Omental fat pad (tissue), 4 donors: Measurements from ENCODE around the gene SFXN1. TPM values are rescaled to one million over a fixed set of nuclear protein-coding genes. Genes with fewer than 3 reads are reported as not detected.
"Not testable (repeated sequence)": the region's sequence is repeated elsewhere in the genome, so short reads cannot be mapped to it uniquely, and the experiment has no call there.

ENCODE experiments used
- ATAC-seq: fragments of 150-250 bp; one replicate; pipeline ENCODE4 v1.9.1; 2016; ENCODE audit warnings: mild to moderate bottlenecking, moderate library complexity; ENCODE audit not compliant: low FRiP score
- DNase-seq: peaks from one replicate; pipeline ENCODE4 v3.0.0-alpha.2; 2019; ENCODE audit warnings: low spot score
- total RNA-seq, 4 donors: library from RNA; depleted of rRNA; stranded (reverse); fragments of >200 nt; gene quantifications; one replicate each; pipeline ENCODE4 v1.1.0, GENCODE V29; 2016
- TF ChIP-seq, protein P1 (sequence below), 3 donors: fragments of 450-650 bp; IDR thresholded peaks; one replicate each; pipeline ENCODE4 v1.5.1; 2016 to 2017; ENCODE audit warnings: antibody characterized with exemption in 3 of 3, mild to moderate bottlenecking in 3 of 3, moderate library complexity in 2 of 3

Gene SFXN1
- total RNA-seq, 4 donors from 2014 or later, result 18.8 to 32.6 (median 23.7) TPM

- TF ChIP-seq, protein P1, sequence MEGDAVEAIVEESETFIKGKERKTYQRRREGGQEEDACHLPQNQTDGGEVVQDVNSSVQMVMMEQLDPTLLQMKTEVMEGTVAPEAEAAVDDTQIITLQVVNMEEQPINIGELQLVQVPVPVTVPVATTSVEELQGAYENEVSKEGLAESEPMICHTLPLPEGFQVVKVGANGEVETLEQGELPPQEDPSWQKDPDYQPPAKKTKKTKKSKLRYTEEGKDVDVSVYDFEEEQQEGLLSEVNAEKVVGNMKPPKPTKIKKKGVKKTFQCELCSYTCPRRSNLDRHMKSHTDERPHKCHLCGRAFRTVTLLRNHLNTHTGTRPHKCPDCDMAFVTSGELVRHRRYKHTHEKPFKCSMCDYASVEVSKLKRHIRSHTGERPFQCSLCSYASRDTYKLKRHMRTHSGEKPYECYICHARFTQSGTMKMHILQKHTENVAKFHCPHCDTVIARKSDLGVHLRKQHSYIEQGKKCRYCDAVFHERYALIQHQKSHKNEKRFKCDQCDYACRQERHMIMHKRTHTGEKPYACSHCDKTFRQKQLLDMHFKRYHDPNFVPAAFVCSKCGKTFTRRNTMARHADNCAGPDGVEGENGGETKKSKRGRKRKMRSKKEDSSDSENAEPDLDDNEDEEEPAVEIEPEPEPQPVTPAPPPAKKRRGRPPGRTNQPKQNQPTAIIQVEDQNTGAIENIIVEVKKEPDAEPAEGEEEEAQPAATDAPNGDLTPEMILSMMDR (IDR thresholded peaks at IDR 0.05), result no peak
- ATAC-seq, result no peak
Measured at GRCh38 chr5:175444905-175445456, 33.4 kb upstream of the SFXN1 start.

DNA sequence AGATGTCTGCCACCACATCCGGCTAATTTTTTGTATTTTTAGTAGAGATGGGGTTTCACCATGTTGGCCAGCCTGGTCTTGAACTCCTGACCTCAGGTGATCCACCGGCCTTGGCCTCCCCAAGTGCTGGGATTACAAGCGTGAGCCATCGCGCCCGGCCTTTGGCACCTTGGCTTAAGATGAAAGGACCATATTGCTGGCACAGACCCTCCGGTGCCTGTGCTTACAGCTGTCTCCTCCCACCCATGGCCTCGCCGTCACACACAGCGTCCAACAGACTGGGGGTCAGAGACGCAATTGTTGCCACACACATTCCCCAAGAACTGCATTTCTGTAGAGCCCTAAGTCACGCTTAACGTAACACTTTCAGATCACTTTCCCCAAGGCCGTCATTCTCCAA, 32.0 kb upstream of the SFXN1 start:
- not testable (repeated sequence) for DNase-seq, ATAC-seq

More at GRCh38 chr5:175444905-175445456, 33.4 kb upstream of the SFXN1 start:
- DNase-seq, result no peak

DNA sequence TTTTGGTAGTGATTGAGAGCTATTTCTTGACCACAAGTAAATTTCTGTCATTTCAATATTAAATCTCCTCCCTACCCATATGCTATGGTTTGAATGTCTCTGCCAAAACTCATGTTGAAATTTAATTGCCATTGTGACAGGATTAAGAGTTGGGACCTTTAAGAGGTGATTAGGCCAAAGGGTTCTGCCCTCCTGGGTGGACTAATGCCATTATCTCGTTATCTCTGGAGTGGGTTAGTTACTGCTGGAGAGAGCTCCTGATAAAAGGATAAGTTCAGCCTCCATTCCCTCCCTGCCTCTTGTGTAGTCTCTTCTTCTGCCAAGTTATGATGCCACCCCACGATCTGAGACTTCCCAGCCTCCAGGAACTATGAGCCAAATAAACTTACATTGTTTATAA, 30.8 kb upstream of the SFXN1 start:
- DNase-seq (no peak), ATAC-seq (no peak)
- TF ChIP-seq, protein P1 (IDR thresholded peaks at IDR 0.05), result no peak

DNA sequence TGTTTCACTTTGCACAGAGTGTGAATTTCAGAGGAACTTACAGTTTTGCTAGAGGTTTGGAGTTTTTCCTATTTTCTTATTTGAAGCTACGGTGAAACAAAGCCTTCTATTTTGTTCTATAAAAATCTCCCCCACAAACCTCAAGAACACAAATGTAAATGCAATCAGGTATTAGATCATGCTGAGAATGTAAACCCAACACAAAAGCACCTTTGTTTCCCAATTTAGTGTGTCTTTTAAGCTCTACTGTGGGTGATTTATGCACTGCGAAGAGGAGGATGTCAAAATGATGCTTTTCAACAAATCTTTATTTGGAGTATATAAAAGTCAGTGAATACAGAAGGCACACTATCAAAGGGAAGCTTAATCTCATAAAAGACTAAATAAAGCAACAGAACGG, 30.1 kb upstream of the SFXN1 start:
- no peak for DNase-seq
- ATAC-seq, result no peak
- TF ChIP-seq, protein P1 (IDR thresholded peaks at IDR 0.05), result no peak

GRCh38 chr5:175452166-175452565, 26.2 kb upstream of the SFXN1 start:
- ATAC-seq (no peak), DNase-seq (no peak)
- TF ChIP-seq, protein P1 (IDR thresholded peaks at IDR 0.05), result no peak

DNA sequence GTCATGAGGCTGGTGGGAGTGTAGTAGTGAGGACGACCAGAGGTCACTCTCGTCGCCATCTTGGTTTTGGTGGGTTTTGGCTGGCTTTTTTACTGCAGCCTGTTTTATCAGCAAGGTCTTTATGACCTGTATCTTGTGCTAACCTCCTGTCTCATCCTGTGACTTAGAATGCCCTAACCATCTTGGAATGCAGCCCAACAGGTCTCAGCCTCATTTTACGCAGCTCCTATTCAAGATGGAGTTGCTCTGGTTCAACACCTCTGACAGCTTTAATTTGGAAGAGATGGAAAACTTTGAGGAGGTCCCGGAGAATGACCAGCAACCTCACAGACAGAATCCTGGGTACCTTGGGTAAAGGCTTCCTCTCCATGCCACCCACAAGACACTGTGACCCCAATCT, 24.0 kb upstream of the SFXN1 start:
- DNase-seq, ATAC-seq: not testable (repeated sequence)

GRCh38 chr5:175456105-175456742, 22.1 kb upstream of the SFXN1 start:
- TF ChIP-seq, protein P1 (IDR thresholded peaks at IDR 0.05), result no peak
- DNase-seq (no peak), ATAC-seq (no peak)

GRCh38 chr5:175457466-175457865, 20.9 kb upstream of the SFXN1 start:
- DNase-seq (no peak), ATAC-seq (no peak)
- TF ChIP-seq, protein P1 (IDR thresholded peaks at IDR 0.05), result no peak
